WI38 (cell line): Measurements from ENCODE around the gene IFNLR1.

Experiments used
- H3K4me3 ChIP-seq: 2 replicates; pipeline ENCODE4 v1.5.1; 2011; ENCODE audit warnings: low read depth, mild to moderate bottlenecking, control low read depth, low read length
- TF ChIP-seq, protein P1 (sequence below): IDR thresholded peaks from 2 replicates; pipeline ENCODE4 v1.5.1; 2012; ENCODE audit warnings: low read depth, mild to moderate bottlenecking, control low read depth, low read length

The IFNLR1 gene

DNA sequence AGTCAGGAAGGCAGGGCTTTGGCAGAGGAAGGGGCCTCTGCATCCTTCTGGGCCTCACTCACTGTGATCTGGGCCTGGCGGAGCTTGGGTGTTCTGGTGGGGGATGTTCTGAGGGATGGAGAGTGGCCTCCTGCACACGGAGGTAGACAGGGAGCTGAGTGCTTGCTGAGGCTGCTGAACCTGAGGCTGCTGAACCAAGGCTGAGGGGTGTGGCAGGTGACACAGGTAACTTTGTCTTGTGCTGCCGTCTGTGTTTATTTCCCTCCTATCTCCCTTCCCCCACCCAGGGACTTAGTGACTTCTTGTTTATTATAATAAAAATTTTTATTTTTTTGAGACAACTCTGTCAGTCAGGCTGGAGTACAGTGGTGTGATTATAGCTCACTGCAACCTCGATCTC lies 37.7 kb upstream of the IFNLR1 start:
- TF ChIP-seq, protein P1, sequence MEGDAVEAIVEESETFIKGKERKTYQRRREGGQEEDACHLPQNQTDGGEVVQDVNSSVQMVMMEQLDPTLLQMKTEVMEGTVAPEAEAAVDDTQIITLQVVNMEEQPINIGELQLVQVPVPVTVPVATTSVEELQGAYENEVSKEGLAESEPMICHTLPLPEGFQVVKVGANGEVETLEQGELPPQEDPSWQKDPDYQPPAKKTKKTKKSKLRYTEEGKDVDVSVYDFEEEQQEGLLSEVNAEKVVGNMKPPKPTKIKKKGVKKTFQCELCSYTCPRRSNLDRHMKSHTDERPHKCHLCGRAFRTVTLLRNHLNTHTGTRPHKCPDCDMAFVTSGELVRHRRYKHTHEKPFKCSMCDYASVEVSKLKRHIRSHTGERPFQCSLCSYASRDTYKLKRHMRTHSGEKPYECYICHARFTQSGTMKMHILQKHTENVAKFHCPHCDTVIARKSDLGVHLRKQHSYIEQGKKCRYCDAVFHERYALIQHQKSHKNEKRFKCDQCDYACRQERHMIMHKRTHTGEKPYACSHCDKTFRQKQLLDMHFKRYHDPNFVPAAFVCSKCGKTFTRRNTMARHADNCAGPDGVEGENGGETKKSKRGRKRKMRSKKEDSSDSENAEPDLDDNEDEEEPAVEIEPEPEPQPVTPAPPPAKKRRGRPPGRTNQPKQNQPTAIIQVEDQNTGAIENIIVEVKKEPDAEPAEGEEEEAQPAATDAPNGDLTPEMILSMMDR: no peak
- H3K4me3 ChIP-seq: no peak overlapping the region

DNA sequence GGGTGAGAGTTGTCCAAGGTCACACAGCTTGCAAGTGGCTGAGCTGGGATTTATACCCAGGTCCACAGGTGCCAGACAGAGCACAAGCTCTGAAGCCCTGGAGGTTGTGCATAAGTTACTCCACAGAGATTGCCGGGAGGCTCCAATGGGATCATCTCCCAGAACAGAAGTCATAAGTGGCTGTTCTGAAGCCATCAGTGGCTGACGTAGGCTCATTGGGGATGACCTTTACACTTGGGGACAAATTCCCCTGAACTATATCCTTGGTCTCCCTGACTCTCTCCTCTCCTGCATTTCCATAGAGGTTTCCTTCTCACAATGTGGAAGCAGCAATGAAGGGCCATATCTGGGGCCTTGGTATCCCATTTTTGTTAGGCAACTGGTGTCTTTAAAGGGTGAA lies 37.0 kb upstream of the IFNLR1 start:
- no peak overlapping the region for H3K4me3 ChIP-seq
- TF ChIP-seq, protein P1: no peak

DNA sequence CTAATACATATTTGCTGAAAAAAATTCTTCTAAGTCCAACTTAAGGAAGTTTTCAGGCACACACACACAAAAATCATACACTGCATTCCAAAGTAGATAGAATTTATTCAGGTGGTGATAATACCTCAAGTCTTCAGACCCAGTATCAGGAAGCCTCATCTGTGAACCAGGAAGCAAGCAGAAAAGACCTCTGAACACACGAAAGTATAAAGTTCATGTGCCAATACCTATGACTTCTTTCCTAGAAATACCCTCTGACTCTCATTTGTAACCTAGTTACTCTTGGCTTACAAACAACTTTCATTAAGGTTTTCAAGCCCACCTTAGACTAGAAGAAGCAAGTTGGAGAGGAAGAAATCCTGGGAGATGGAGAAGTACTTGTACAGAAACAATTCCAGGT lies 35.7 kb upstream of the IFNLR1 start:
- TF ChIP-seq, protein P1: no peak
- no peak overlapping the region for H3K4me3 ChIP-seq

DNA sequence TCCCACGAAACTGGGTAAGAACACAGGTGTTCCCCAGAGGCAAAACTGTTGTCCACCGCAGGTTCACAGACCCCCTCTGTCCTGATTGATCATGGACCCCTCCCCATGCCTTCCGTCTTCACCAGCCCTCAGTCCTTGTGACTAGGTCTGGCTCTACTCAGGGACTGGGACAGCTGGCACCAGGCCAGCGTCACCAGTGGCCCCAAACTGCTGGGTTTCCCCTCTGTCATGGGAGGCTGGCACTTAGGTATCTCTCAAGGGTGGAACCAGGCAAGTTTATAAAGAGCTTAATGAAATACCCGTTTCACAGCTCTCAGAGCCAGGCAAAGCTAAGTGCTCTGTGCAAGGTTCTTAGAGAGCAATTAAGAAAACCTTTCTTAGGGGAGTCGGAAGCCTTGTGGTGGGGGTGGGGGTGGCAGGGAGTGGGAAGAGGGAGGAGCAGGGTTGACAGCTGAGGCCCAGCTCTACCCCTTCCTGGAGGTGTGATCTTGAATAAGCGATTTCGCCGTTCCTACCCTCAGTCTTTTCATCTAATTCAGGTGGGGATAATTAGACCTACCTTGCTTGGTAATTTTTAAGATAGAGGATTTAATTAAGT lies 35.0 kb upstream of the IFNLR1 start:
- TF ChIP-seq, protein P1: no peak
- no peak overlapping the region for H3K4me3 ChIP-seq

DNA sequence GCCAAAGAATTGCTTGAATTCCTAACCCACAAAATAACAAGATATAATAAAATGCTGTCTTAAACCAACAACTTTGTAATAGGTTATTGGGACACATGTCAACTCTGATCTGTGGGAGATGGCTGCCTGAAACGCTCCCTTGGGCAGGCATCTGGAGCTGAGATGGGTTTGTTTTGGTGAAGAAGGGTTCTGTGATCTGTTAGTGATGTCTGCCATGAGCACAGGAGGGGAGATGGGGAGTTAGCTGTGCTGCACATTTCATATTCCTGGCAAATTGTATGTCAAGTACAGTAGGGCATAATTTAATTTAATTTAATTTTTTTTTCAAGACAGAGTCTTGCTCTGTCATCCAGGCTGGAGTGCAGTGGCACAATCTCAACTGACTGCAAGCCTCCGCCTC lies 34.2 kb upstream of the IFNLR1 start:
- TF ChIP-seq, protein P1: no peak
- H3K4me3 ChIP-seq: no peak overlapping the region

DNA sequence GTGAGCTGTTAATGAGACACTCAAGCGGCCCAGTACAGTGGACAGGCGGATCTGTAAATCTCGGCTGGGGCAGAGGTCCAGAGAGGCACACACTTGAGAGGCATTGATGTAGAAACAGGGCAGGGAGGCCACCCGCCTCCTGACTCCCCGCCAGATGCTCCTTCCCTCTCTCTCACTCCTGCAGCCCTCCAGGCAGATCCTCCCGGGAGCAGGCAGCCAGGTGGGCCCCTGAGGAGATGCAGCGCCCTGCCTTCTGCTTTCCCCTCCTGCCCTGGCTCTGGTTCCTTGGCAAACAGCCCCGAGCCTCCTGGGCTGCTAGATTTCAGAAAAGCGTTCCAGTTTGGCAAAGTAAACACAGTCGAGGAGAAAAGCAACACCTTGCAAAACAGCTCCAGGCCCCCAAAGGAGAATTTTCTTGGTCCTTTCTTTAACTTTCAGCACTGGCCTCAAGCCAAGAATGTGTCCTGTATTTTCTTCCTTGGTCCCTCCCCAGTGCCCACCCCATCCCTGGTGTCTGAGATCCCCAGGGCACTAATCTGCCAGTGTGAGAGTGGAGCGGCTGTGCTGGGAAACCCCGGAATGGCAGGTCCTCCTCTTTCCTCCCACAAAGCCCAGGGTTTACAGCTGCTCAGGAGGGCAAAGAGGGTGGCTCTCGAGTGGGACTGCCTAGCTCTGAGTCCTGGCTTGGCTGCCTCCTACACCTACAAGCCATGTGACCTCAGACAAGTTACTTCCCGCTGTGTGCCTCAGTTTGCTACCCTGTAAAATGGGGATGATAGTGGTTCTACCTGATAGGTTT lies 29.4 kb upstream of the IFNLR1 start:
- no peak overlapping the region for H3K4me3 ChIP-seq
- TF ChIP-seq, protein P1: no peak

DNA sequence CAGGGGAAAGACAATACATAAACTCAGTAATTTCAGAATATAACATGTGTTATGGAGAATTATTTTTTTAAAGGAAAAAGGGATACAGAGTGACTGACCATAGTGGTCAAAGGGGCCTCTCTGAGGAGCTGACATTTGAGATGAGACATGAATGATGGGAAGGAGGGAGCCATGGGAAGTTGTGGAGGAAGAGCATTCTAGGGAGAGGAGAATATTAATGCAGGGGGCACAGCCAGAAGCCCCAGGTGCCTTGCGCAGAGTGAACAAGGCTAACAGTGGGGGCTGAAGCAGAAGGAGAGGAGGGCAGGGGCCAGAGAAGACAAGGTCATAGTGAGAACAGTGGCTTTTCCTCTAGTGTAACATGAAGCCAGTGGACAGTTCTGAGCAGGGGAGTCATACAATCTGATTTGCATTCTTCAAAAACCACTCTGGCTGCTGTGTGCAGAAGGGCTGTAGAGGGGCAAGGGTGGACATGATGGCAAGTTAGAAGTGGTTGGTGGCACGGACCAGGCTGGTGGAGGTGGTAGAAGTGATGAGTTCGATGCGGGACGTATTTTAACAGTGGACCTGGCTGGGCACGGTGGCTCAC lies 28.2 kb upstream of the IFNLR1 start:
- TF ChIP-seq, protein P1: no peak

More for the DNA sequence above, 28.2 kb upstream of the IFNLR1 start:
- no peak overlapping the region for H3K4me3 ChIP-seq
